Vagina (tissue), 2 donors: Measurements from ENCODE around the gene ABCD3.

Source experiments
- POLR2A ChIP-seq, 2 donors: fragments of 450-650 bp; IDR thresholded peaks; one replicate each; pipeline ENCODE4 v1.6.1; 2017; ENCODE audit warnings: antibody characterized with exemption in 2 of 2, mild to moderate bottlenecking in 2 of 2, moderate library complexity in 2 of 2
- TF ChIP-seq, protein P1 (sequence below), 3 experiments: fragments of 450-650 bp in 2 of 3; fragments of 200-600 bp in 1 of 3; sonication (generic) in 1 of 3; IDR thresholded peaks; one replicate each; pipeline ENCODE4 v1.5.1; 2017 to 2019; ENCODE audit warnings: antibody characterized with exemption in 3 of 3, mild to moderate bottlenecking in 2 of 3, moderate library complexity in 2 of 3

DNA sequence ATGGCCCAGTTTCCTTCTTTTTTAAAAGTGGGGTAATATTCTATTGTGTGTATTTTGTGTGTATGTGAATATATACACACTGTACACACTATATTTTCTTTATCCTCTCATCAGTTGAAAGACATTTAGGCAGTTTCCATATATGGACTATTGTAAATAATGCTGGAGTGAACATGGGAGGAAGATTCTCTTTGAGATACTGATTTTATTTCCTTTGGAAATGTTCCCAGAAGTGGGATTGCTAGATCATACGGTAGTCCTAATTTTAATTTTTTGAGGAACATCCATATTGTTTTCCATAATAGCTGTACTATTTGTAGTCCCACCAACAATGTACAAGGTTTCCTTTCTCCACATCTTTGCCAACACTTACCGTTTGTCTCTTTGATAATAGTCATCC is 72.4 kb downstream of the ABCD3 start:
- TF ChIP-seq, protein P1, sequence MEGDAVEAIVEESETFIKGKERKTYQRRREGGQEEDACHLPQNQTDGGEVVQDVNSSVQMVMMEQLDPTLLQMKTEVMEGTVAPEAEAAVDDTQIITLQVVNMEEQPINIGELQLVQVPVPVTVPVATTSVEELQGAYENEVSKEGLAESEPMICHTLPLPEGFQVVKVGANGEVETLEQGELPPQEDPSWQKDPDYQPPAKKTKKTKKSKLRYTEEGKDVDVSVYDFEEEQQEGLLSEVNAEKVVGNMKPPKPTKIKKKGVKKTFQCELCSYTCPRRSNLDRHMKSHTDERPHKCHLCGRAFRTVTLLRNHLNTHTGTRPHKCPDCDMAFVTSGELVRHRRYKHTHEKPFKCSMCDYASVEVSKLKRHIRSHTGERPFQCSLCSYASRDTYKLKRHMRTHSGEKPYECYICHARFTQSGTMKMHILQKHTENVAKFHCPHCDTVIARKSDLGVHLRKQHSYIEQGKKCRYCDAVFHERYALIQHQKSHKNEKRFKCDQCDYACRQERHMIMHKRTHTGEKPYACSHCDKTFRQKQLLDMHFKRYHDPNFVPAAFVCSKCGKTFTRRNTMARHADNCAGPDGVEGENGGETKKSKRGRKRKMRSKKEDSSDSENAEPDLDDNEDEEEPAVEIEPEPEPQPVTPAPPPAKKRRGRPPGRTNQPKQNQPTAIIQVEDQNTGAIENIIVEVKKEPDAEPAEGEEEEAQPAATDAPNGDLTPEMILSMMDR (IDR thresholded peaks at IDR 0.05): no peak
- TF ChIP-seq POLR2A (IDR thresholded peaks at IDR 0.05): no peak
